NCI-H82 treated with DMSO at 0.1 percent for 48 hours (cell line): Measurements from ENCODE around the gene FAM13B.
A peak's percentile ranks its signal among the peaks of the same experiment; 100 is the strongest.
"Not testable (repeated sequence)": the region's sequence is repeated elsewhere in the genome, so short reads cannot be mapped to it uniquely, and the experiment has no call there.

ENCODE experiments used
- DNase-seq: peaks from one replicate; lab custom pipeline; 2025; ENCODE audit not compliant: unreplicated experiment; lab: John Stamatoyannopoulos, UW

FAM13B gene

GRCh38 chr5:137989419-137989818, 43.5 kb downstream of the FAM13B start:
- no peak for DNase-seq

DNA sequence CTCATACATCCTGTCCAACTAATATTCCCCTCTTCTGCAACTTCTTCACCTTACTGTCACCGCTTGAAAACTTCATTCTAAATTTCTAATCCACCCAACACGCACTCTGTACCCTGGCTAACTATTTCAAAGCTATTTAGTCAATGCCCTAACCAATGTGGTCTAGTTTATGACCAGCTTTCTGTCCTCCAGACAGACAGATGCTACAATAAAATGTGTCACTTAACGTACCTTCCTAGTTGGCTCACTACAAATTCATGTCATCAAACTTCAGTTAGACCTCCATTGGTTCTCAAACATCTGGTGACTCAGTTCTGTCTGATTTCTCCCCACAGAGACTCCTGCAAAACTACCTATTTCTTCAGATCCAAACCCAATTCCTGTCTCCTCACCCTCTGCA, 57.7 kb downstream of the FAM13B start:
- no peak for DNase-seq

GRCh38 chr5:137970384-137970783, 62.5 kb downstream of the FAM13B start:
- DNase-seq: not testable (repeated sequence)

DNA sequence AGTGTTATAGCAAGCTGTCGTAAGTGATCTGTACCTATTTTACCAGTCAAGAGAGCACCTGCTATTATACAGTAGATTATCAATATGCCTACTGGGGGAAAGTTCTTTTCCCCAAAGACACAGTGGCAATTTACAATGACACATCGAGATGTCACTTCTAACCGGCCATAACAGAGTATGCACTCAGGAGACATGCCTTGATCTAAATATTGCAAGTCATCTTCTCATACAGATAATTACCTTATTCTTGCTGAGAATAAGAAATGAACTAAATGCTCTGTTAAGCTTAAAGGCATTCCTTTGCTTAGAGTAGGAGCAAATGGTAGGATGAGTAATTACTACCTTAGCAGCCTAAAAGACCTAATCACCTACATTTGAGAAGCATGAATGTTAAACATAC, 72.1 kb downstream of the FAM13B start:
- DNase-seq: no peak

DNA sequence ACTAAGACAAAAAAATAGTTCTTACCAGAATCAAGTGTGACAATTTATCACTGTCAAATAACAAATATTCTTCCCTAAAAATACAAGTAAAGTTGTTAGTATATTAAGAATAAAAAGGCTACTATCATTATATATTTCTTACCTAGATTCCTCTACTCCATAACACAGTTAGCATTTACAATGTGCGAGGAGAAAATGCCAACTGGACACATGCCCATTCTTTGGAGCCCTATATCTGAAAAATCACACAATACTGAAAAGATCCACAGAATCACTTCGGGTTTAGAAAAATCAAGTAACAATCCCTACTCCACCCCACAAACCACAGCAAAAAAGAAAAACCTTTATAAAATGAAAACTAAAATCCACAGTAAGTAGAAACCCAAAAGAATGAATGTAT, 72.7 kb downstream of the FAM13B start:
- no peak for DNase-seq

DNA sequence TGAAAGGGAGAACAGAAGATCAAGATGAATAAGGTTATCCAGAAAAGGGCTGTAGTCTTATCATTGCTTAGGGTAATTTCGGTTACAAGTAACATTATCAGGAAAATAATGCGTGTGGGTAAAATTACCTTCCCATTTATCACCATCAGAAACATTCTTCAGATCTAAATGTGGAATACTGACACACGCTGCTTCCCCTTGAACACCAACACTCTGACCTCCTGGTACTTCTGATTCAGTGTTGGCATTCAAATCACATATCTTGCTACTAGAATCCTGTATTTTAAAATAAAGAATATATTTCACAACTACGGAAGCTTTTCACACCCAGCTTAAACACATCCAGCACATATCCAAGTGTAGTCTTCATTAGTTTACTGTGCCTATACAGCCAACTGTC, 73.4 kb downstream of the FAM13B start:
- no peak for DNase-seq

DNA sequence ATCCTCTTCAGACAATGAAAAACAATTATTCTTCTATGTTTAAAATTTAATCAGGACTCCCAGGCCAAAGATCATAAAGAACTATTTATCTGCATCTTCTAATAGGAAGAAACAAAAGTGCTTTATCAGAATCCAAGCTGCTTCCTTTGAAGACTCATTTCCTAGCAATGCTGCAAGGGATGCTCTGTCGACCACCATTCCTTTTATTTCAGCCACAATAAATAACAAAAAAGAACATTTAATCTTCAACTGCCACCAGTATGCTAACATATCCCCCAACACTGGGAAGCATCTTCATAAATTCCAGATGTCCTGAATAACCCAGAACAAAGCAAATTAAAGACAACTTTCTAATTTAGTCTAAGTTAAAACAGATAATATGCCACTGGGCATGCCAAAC, 74.9 kb downstream of the FAM13B start:
- DNase-seq: no peak

- no peak for DNase-seq
Observed at GRCh38 chr5:137954131-137954879, 78.6 kb downstream of the FAM13B start.

DNA sequence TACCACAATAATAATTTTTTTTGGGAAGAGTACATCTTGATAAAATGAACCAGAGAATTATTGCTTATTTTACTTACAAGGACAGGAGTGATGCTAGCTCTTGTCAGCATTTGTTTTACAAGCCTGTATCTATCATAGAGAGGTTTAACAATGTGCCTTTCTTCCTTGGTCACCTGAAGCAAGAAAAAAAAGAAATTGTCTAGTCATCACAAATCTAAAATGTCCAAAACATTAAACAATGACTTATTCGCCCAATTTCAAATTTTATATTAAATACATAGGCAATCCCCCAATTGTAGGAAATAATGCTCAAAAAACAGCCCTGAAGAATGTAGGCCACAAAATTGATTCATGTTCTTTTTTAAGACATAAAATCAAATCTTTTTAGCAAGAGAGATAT, 87.1 kb downstream of the FAM13B start:
- no peak for DNase-seq

DNA sequence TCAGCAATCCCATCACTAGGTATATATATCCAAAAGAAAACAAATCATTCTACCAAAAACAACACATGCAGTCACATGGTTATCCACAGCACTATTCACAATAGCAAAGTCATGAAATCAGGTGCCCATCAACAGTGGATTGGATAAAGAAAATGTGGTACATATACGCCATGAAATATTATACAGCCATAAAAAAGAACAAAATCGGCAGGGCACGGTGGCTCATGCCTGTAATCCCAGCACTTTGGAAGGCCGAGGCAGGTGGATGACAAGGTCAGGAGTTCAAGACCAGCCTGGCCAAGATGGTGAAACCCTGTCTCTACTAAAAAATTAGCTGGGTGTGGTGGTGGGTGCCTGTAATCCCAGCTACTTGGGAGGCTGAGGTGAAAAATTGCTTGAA, 88.6 kb downstream of the FAM13B start:
- not testable (repeated sequence) for DNase-seq

DNA sequence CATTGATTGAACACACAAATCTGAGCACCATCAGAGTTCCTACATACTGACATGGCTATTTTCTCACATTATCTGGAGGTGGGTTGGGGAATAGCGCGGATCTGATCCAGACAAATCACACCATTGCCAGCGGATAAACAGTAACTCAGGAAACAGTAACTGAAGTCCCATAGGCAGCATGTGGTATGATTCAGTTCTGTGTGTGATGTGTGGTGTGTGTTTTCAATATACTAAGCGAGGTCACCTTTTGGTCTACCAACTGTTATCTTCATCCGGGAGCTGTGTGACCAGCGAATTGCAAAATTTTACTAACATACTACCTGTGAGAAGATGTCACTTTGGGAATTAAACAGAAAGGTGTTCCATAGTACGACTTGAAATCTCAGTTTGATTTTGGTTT, 93.5 kb downstream of the FAM13B start:
- no peak for DNase-seq

GRCh38 chr5:137938751-137939143, 94.1 kb downstream of the FAM13B start:
- no peak for DNase-seq

GRCh38 chr5:137937994-137938750, 94.7 kb downstream of the FAM13B start:
- DNase-seq: no peak

DNA sequence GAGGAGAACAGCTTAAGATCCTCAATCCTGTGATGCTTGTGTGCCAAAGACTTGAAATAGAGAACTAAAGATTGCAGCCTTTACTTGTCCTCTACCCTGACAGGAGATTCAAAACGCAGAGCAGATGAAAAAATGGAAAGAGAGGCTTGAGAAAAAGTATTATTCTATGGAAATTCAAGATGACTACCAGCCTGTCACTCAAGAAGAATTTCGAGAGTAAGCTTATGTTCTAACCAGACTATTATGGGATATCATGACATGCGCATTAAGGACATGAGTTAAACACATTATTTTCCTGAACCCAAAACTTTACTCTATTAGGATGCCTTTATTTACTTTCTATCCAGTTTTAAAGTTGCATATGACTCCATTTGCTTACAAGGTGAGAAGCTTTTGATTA, 97.2 kb downstream of the FAM13B start:
- no peak for DNase-seq

DNA sequence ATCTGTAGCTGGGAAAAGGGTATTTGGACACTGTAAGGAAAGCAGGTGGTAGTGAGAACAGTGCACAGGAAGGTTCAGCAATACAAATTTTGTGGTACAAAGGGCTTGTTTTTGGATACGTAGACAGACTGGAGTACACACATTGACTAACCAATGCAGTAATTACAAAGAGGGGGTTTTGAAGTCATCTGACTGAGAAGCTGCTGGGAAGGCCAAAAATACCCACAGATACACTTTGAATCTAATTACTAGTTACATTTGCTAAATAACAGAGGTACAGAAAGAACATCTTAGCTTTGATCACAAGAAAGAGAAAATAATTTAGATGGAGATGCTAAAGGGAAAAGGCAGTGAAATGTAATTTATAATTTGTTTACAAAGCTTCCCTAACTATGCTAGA, 97.7 kb downstream of the FAM13B start:
- no peak for DNase-seq

DNA sequence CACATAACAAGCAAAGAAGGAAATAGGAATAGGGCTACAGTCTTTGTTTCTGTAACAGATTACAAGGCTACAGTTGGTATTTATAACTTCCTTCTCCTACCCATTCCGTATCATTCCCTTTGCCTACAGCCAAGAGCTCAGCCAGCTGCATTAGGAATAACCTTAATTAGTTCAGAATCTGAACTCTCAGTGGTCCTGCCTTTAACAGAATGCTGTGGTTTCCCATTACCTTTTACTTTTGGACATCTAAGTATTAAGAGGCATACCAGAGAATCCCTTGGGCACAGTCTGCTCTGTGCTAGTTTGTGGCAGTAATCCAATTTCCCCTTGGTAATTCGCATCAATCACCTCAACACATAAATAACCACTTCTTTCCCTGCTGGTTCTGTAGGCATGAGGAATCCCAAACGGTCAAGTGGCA, 99.4 kb downstream of the FAM13B start:
- peak; percentile 88 for DNase-seq

- no peak for DNase-seq
Observed at GRCh38 chr5:137932800-137933199, 100.1 kb downstream of the FAM13B start.

DNA sequence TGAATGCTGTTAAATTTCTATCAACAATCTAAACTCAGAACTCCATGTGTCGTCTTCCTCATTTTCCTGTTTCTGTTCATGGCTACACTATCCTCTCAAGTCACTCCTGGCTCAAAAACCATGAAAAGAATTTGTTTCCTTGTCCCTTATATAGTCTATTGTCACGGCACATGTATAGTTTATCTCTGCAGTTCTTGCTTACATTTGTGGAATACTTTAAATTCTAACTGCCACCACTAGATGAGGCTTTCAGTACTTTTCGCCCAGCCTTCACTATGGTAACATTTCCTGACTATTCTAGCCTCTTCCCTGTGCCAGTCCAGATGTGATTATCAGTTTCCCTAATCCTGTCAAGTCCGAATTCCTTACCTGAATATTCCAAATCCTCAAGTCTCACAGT, 109.0 kb downstream of the FAM13B start:
- DNase-seq: no peak

- DNase-seq: no peak
Observed at GRCh38 chr5:137921931-137922330, 110.9 kb downstream of the FAM13B start.

- no peak for DNase-seq
Observed at GRCh38 chr5:137916923-137917322, 116.0 kb downstream of the FAM13B start.

DNA sequence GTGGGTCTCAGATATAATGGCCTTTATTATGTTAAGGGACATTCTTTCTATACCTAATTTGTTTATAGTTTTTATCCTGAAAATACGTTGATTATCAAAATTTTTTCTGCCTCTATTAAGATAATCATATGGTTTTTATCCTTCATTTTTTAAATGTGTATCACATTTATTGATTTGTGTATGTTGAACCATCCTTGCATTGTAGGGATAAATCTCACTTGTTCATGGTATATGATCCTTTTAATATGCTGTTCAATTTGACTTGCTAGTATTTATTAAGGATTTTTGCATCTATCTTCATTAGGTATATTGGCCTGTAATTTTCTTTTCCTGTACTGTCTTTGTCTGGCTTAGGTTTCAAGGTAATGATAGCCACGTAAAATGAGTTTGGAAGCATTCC, 118.1 kb downstream of the FAM13B start:
- DNase-seq: no peak

DNA sequence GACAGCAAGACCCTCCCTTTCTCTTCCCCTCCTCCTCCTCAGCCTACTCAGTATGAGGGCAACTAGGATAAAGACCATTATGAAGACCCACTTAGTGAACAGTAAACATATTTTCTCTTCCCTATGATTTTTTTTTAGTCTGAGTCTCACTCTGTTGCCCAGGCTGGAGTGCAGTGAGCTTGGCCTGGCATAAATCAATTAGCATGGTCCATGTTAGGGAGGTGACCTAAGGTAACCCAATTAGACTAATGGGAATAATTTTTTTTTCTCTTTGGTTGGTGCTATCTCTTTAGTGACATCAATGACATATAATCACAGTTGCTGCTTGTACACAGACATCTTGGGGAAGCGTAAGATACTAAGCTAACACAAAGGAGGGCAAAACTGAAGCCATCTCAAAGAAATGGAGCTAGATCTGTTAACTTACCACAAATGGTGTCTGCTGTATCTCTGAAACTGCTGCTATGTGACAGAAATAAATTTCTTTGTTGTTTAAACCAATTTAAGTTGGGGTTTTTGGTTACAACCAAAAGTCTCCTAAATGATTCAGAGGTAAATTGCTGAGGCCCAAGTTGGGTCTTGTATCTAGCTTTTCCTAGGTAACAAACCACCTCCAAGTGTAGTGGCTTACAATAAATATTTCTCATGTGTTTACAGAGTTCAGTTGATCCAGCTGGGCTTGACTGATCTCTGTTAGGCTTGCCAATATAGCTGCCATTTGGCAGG, 130.3 kb downstream of the FAM13B start:
- peak; percentile 47 for DNase-seq
